ENCODE data around the gene CENPA. TPM values are rescaled to one million over a fixed set of nuclear protein-coding genes. Genes with fewer than 3 reads are reported as not detected.

CENPA gene
- total and polyA plus RNA-seq, 2 of the 13 experiments (the other 11 are each of a cell fraction or from before 2014, with no cell fraction given) = 28.5 to 38.5 TPM

DNA sequence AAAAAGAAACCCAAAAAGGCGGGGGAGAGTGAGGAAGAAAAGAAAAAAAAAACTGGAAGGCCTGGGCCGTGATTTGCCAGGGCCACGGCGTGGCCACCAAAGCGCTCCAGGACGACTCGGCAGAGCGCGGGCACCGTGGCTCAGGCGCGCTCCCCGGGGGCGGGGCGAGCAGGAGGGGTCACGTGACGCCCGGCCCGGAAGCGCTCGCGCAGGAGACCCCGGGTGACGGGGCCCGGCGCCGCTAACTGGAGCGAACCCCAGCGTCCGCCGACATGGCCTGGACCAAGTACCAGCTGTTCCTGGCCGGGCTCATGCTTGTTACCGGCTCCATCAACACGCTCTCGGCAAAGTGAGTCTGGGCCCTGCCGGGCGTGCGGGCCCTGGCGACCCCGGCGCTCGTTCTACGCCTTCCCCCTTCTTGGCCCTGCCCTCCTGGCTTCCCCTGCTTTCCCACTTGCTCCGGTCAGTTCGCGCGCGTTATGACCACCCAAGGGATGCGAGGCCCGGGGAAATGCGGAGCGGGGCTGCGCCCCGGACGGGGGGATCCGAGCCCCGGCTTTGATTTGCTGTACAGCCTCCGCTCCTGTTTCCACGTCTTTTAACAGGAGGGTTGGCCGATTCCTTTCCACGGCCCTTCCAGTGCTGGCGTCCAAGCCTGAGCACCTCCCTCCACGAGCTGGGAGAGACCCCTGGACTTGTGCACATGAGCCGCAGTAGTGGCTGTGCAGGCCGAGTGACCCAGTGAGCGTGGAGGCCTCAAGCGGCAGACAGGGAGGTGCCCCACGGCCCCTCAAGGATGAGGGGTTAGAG is 21.6 kb upstream of the CENPA start, which contains the start of gene SLC35F6 (continued):
- peak; percentile 79 for TF ChIP-seq KLF6 (CRISPR knock-in tag; IDR thresholded peaks at IDR 0.05)
- 0 out of 2 replicates have a peak, but pooled peaks have one; percentile 92 for TF ChIP-seq TBP (CRISPR knock-in tag; IDR thresholded peaks at IDR 0.05)
- TF ChIP-seq, protein P1, sequence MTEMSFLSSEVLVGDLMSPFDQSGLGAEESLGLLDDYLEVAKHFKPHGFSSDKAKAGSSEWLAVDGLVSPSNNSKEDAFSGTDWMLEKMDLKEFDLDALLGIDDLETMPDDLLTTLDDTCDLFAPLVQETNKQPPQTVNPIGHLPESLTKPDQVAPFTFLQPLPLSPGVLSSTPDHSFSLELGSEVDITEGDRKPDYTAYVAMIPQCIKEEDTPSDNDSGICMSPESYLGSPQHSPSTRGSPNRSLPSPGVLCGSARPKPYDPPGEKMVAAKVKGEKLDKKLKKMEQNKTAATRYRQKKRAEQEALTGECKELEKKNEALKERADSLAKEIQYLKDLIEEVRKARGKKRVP (CRISPR knock-in tag; IDR thresholded peaks at IDR 0.05) = no peak
- no peak for TF ChIP-seq NFYC (CRISPR knock-in tag; IDR thresholded peaks at IDR 0.05)
- no peak for TF ChIP-seq MTA3 (CRISPR knock-in tag; IDR thresholded peaks at IDR 0.05)
- no peak; the same call in 1 of the 2 replicates for TF ChIP-seq DNMT3B (CRISPR knock-in tag; conservative IDR thresholded peaks at IDR 0.05)
- no peak; the same call in 1 of the 2 replicates for TF ChIP-seq PITX1 (CRISPR knock-in tag; IDR thresholded peaks at IDR 0.05)
- TF ChIP-seq, protein P2, sequence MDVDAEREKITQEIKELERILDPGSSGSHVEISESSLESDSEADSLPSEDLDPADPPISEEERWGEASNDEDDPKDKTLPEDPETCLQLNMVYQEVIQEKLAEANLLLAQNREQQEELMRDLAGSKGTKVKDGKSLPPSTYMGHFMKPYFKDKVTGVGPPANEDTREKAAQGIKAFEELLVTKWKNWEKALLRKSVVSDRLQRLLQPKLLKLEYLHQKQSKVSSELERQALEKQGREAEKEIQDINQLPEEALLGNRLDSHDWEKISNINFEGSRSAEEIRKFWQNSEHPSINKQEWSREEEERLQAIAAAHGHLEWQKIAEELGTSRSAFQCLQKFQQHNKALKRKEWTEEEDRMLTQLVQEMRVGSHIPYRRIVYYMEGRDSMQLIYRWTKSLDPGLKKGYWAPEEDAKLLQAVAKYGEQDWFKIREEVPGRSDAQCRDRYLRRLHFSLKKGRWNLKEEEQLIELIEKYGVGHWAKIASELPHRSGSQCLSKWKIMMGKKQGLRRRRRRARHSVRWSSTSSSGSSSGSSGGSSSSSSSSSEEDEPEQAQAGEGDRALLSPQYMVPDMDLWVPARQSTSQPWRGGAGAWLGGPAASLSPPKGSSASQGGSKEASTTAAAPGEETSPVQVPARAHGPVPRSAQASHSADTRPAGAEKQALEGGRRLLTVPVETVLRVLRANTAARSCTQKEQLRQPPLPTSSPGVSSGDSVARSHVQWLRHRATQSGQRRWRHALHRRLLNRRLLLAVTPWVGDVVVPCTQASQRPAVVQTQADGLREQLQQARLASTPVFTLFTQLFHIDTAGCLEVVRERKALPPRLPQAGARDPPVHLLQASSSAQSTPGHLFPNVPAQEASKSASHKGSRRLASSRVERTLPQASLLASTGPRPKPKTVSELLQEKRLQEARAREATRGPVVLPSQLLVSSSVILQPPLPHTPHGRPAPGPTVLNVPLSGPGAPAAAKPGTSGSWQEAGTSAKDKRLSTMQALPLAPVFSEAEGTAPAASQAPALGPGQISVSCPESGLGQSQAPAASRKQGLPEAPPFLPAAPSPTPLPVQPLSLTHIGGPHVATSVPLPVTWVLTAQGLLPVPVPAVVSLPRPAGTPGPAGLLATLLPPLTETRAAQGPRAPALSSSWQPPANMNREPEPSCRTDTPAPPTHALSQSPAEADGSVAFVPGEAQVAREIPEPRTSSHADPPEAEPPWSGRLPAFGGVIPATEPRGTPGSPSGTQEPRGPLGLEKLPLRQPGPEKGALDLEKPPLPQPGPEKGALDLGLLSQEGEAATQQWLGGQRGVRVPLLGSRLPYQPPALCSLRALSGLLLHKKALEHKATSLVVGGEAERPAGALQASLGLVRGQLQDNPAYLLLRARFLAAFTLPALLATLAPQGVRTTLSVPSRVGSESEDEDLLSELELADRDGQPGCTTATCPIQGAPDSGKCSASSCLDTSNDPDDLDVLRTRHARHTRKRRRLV (CRISPR knock-in tag; IDR thresholded peaks at IDR 0.05) = no peak
- TF ChIP-seq, protein P3, sequence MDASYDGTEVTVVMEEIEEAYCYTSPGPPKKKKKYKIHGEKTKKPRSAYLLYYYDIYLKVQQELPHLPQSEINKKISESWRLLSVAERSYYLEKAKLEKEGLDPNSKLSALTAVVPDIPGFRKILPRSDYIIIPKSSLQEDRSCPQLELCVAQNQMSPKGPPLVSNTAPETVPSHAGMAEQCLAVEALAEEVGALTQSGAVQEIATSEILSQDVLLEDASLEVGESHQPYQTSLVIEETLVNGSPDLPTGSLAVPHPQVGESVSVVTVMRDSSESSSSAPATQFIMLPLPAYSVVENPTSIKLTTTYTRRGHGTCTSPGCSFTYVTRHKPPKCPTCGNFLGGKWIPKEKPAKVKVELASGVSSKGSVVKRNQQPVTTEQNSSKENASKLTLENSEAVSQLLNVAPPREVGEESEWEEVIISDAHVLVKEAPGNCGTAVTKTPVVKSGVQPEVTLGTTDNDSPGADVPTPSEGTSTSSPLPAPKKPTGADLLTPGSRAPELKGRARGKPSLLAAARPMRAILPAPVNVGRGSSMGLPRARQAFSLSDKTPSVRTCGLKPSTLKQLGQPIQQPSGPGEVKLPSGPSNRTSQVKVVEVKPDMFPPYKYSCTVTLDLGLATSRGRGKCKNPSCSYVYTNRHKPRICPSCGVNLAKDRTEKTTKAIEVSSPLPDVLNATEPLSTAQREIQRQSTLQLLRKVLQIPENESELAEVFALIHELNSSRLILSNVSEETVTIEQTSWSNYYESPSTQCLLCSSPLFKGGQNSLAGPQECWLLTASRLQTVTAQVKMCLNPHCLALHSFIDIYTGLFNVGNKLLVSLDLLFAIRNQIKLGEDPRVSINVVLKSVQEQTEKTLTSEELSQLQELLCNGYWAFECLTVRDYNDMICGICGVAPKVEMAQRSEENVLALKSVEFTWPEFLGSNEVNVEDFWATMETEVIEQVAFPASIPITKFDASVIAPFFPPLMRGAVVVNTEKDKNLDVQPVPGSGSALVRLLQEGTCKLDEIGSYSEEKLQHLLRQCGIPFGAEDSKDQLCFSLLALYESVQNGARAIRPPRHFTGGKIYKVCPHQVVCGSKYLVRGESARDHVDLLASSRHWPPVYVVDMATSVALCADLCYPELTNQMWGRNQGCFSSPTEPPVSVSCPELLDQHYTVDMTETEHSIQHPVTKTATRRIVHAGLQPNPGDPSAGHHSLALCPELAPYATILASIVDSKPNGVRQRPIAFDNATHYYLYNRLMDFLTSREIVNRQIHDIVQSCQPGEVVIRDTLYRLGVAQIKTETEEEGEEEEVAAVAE (CRISPR knock-in tag; IDR thresholded peaks at IDR 0.05; ENCODE audit: borderline replicate concordance) = no peak
- TF ChIP-seq, protein P4, sequence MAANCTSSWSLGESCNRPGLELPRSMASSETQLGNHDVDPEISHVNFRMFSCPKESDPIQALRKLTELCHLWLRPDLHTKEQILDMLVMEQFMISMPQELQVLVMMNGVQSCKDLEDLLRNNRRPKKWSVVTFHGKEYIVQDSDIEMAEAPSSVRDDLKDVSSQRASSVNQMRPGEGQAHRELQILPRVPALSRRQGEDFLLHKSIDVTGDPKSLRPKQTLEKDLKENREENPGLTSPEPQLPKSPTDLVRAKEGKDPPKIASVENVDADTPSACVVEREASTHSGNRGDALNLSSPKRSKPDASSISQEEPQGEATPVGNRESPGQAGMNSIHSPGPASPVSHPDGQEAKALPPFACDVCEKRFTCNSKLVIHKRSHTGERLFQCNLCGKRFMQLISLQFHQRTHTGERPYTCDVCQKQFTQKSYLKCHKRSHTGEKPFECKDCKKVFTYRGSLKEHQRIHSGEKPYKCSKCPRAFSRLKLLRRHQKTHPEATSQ (CRISPR knock-in tag; IDR thresholded peaks at IDR 0.05; ENCODE audit: borderline replicate concordance) = no peak; the same call in 1 of the 2 replicates
- no peak for TF ChIP-seq ZNF101 (CRISPR knock-in tag; IDR thresholded peaks at IDR 0.05; ENCODE audit: borderline replicate concordance, low read depth)
- TF ChIP-seq ZNF547 (CRISPR knock-in tag; IDR thresholded peaks at IDR 0.05) = peak; percentile 96
- no peak for TF ChIP-seq ZNF510 (CRISPR knock-in tag; IDR thresholded peaks at IDR 0.05; ENCODE audit: low read depth)

All from HepG2 (cell line).